K562 (cell line): ENCODE results near the gene GOLGA6D.
"Not testable (repeated sequence)": the region's sequence is repeated elsewhere in the genome, so short reads cannot be mapped to it uniquely, and the experiment has no call there.

ENCODE experiments used
- EGR1 ChIP-seq: fragments of 450-650 bp; conservative IDR thresholded peaks from 2 replicates; pipeline ENCODE4 v1.6.1; 2017; ENCODE audit warnings: mild to moderate bottlenecking
- MYNN ChIP-seq, 2 experiments: sonication (generic); formaldehyde crosslinking in 1 of 2; IDR thresholded peaks; 2 replicates each; pipeline versions ENCODE4 v1.5.0 to v1.6.1; 2016 to 2020; ENCODE audit warnings: antibody characterized with exemption in 1 of 2, missing genetic modification reagents in 1 of 2
- NCOA1 ChIP-seq: fragments of 450-650 bp; IDR thresholded peaks from 2 replicates; pipeline ENCODE4 v1.6.1; 2016; ENCODE audit warnings: low read depth
- RNF2 ChIP-seq: sonication (generic); IDR thresholded peaks from 2 replicates; pipeline ENCODE4 v1.6.1; 2016
- SMARCB1 ChIP-seq: IDR thresholded peaks from 2 replicates; pipeline ENCODE4 v1.6.1; 2011; ENCODE audit warnings: improper control_type of control experiment, low read depth; ENCODE audit not compliant: insufficient read length
- TEAD4 ChIP-seq, 2 experiments: sonication (generic) in 1 of 2; formaldehyde crosslinking in 1 of 2; IDR thresholded peaks; 2 replicates each; pipeline versions ENCODE4 v1.6.1 to v1.8.0; 2012 to 2022; ENCODE audit warnings: borderline replicate concordance in 1 of 2, inconsistent platforms in 1 of 2, low read length in 1 of 2, mild to moderate bottlenecking in 1 of 2, missing genetic modification reagents in 1 of 2
- ZNF696 ChIP-seq: fragments of 250-450 bp; sonication (Bioruptor Pico); conservative IDR thresholded peaks from 2 replicates; pipeline ENCODE4 v1.4.0; 2020; ENCODE audit warnings: mild to moderate bottlenecking, moderate library complexity

DNA sequence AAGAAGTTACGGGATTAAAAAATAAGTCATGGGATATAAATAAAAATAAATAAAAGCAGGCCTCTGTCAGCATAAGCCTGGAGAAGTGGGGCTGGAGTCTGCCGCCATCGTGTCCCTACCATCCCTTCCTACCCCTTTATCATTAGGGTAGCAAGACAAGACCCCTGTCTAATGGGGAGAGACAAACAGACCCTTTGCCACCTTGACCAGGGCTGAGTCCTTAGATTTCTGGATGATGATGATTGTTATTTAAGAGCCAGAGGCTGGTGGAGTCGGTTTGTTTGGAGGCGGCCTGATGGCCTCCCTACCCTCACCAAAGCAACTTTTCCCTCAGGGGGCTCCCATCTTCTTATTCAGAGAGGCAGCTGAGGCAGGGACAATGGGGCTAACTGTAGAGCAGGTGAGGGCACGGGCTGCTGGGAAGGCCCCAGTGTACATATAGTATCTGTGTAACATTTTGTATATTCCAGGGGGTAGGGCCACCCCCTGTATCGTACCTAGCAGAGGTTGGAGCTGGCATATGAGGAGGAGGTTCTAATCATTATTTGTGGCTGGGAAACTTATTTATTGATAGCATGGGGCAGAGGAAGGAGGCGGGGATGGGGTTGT, 8.8 kb upstream of the GOLGA6D start:
- not testable (repeated sequence) for TF ChIP-seq NCOA1; SMARCB1; MYNN (IDR thresholded peaks at IDR 0.05); MYNN (CRISPR knock-in tag; IDR thresholded peaks at IDR 0.05); TEAD4 (IDR thresholded peaks at IDR 0.05; ENCODE audit: low read length); TEAD4 (CRISPR knock-in tag; IDR thresholded peaks at IDR 0.05; ENCODE audit: borderline replicate concordance); RNF2; EGR1; ZNF696 (CRISPR knock-in tag)
